Activated CD4-positive, alpha-beta T cell treated with anti-CD3 and anti-CD28 coated beads for 48 hours (primary cell): ENCODE data around the gene TIE1.

Source experiments
- DNase-seq: peaks from one replicate; pipeline ENCODE4 v3.0.0-alpha.2; 2020

TIE1 gene

GRCh38 chr1:43344267-43344850, 43.6 kb downstream of the TIE1 start:
- no peak for DNase-seq

- DNase-seq: no peak
These were observed 44.3 kb downstream of the TIE1 start for GRCh38 chr1:43345120-43345519.

DNA sequence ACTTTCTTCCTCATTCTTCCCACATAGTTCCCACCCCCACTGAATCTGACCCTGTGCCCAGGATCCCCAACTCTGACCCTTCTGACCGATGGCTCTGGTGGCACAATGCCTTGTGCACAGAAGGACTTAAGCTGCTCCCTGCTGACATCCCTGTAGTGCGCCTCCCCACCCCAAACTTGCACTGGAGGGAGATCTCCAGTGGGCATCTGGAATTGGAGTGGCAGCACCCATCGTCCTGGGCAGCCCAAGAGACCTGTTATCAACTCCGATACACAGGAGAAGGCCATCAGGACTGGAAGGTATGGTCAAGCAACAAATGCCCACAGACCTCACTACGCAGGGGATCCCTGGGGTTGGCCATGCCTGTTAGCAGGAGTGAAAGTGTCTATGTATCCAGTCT, 45.9 kb downstream of the TIE1 start:
- no peak for DNase-seq

GRCh38 chr1:43348343-43348808, 47.6 kb downstream of the TIE1 start:
- DNase-seq: no peak

GRCh38 chr1:43348809-43349593, 48.2 kb downstream of the TIE1 start:
- DNase-seq: peak; percentile 51

DNA sequence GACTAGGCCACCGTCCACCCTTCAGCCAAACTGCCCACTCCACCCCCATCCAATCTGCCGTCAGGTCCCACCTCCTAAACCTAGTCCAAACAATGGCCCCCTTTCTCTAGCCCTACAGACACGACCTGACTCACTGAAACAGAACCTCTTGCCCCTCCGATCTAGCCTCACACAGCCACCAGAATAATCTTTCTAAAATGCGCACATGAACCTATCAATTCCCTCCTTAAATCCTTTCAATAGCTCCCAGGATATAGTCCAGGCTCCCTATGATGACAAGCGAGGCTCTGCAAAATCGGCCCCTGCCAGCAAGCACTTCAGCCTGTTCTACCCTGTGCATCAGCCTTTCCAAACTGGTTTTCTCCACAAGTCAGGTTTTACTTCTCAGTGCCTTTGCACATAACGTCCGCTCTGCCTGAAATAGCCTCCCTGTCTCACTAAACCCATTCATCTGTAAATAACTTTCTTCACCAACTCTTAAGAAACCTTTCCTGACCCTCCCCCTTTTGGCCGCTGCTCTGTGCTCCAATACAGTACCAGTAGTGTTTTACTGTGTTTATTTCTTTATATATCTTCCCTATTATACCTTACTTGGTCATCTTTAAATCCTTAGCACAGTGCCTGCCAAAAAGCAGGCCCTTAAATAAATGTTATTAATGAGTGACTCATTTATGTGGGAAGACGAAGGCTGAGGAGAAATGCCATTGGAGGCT, 49.0 kb downstream of the TIE1 start:
- DNase-seq: no peak

DNA sequence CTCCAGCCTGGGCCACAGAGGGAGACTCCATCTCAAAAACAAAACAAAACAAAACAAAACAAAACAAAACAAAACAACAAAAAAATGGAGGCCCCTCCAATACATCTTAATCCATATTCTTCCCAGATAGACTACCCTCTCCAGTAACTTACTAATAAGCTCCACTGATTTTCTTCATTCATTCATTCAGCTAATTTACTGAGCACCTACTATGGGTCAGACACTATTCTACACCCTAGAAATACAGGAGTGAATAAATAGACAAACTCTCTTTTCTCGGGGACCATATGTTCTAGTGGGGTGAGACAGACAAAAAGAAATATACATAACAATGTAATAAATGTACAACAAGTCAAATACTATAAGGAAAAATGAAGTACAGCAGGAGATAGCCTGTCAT, 50.2 kb downstream of the TIE1 start:
- DNase-seq: no peak

- no peak for DNase-seq
These were observed 50.9 kb downstream of the TIE1 start for GRCh38 chr1:43351421-43352350.

DNA sequence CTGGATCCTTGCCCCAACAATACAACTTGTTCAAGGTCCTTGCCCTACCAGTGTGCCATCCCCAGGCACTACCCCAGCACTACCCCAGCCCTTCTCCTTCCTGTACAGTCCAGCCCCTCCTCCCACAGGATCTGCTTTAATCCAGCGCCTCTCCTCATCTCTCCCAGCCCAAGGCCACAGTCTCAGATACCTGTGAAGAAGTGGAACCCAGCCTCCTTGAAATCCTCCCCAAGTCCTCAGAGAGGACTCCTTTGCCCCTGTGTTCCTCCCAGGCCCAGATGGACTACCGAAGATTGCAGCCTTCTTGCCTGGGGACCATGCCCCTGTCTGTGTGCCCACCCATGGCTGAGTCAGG, 51.5 kb downstream of the TIE1 start:
- DNase-seq: no peak

- DNase-seq: no peak
These were observed 52.1 kb downstream of the TIE1 start for GRCh38 chr1:43352881-43353280.

- no peak for DNase-seq
These were observed 53.7 kb downstream of the TIE1 start for GRCh38 chr1:43354471-43354870.

DNA sequence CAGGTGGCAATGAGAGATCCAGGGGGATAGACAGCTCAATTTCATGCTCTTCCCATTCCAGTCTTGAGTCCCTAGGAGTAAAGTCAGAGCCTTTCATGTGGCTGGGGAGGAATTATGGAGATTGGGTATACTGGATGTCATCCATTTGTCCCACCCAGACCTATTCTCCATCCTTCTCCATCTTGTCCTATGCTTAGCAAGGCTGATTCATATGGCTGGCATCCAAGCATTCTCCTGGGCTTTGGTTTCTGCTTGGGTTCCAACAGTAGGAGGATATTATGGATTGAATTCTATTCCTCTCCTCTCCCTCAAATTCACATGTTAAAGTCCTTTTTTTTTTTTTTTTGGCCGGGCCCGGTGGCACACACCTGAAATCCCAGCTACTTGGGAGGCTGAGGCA, 54.2 kb downstream of the TIE1 start:
- no peak for DNase-seq

DNA sequence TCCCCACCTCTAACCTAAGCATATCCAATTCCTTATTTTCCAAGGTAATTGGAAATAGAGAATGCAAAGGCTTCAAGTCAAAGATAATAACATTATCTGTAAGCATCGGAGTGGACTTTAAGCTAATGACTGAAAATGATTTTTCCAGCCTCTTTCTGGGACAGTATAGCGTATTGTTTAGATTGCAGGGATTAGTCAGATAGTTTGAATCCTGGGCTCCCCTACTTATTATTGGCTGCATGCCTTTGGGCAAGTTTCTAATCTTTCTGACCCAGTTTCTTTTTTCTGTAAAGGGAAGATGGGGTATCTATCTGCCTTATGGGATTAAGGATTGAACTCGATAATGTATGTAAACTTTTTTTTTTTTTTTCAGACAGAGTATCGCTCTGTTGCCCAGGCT, 56.5 kb downstream of the TIE1 start:
- DNase-seq: no peak

DNA sequence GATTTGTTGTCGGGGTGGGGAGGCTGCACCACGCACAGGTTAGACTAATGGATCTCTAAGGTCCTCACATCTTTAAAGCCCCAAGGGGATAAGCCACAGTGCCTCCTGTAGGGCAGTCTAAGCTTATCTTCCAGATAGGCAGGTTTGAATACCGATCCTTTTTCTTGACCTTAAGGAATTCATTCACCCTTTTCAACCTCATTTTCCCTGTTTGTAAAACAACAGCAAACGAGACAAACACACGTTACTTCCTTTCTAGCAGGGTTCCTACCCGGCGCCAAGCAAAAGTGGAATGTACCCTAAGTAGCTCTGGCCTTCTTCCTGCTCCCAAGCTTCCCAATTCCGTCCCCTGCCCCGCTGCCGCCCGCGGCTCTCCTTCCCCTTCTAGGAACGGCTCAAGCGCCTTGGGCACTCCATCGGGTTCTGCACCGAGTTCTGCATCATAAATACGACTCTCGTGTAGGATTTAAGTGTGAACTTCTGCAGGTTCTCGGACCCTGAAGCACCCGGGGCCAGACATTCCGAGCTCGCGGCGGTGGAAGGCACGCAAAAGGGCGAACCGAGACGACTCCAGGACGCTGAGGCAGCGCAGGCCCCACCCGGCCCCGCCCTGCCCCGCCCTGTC, 57.5 kb downstream of the TIE1 start:
- DNase-seq: peak; percentile 31

DNA sequence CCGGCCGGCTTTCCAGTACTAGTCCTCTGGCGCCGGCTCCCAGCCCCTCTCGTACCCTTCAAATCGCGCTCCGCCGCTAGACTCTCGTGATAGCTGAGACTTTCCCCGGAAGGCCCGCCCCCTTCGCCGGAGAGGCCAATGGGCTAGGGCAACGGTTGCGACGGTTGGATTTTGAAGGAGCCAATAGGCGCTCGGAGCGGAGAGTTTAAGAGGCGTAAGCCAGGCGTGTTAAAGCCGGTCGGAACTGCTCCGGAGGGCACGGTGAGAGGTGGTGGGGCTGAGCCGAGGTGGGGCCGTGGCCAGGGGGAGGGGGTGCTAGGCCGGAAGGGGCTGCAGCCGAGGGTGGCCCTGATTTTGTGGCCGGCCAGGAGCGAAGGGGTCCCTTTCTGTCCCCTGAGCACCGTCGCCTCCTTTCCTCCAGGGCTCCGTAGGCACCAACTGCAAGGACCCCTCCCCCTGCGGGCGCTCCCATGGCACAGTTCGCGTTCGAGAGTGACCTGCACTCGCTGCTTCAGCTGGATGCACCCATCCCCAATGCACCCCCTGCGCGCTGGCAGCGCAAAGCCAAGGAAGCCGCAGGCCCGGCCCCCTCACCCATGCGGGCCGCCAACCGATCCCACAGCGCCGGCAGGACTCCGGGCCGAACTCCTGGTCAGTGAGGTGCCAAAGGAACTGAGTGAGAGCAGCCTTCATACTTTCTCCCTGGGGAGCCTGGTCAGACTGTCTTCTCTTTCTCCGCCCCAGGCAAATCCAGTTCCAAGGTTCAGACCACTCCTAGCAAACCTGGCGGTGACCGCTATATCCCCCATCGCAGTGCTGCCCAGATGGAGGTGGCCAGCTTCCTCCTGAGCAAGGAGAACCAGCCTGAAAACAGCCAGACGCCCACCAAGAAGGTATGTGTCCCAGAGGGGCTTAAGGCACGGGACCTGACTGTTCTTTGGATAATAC, 58.2 kb downstream of the TIE1 start, which contains the start of gene CDC20:
TSS of gene CDC20 (plus strand) at position 236 of the 948 bp plus-strand sequence. CDS start at position 471, 235 bp downstream.
- peak; percentile 100 for DNase-seq

- no peak for DNase-seq
These were observed 58.9 kb downstream of the TIE1 start for GRCh38 chr1:43359696-43360095.

DNA sequence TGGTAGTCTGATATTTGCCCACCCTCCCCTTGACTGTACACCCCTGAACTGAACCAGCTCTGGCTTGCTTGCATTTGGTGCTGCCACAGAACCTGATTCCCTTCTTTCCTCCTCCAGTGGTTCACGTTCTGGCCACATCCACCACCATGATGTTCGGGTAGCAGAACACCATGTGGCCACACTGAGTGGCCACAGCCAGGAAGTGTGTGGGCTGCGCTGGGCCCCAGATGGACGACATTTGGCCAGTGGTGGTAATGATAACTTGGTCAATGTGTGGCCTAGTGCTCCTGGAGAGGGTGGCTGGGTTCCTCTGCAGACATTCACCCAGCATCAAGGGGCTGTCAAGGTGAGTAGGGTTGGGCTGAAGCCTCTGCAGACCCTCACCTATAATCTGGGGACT, 59.8 kb downstream of the TIE1 start:
- no peak for DNase-seq

GRCh38 chr1:43363283-43363934, 62.6 kb downstream of the TIE1 start:
- DNase-seq: peak; percentile 28

- no peak for DNase-seq
These were observed 63.2 kb downstream of the TIE1 start for GRCh38 chr1:43363935-43364525.

DNA sequence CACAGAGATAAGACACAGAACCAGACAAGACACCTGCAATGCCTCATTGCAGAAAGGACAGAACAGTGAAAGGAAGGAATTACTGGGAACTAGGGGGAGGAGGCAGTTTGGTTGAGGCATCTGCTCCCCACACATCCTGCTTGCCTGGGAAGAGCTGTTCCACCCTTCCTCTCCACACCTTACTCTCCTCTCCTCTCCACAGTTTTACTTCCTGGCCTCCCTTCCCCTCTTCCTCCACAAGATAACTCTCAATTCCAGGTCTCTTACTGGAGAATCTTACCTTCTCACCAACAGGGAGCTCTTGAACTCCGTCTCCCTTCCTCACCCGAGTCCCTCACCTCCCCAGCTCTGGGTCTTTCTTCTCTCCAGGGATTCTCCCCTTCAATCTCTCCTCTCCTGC, 64.9 kb downstream of the TIE1 start:
- DNase-seq: no peak
